C4-2B (cell line): Measurements from ENCODE around the gene MACROD1.

Source experiments
- H3K27ac ChIP-seq: fragments of 450-650 bp; 2 replicates; pipeline ENCODE4 v1.5.1; 2017
- CTCF ChIP-seq: fragments of 450-650 bp; conservative IDR thresholded peaks from 2 replicates; pipeline ENCODE4 v1.5.1; 2017; ENCODE audit warnings: mild to moderate bottlenecking
- ZFX ChIP-seq: fragments of 450-650 bp; IDR thresholded peaks from 2 replicates; pipeline ENCODE4 v1.6.1; 2017

The MACROD1 gene

GRCh38 chr11:64101461-64101860 lies 64.5 kb downstream of the MACROD1 start:
- no peak overlapping the region for H3K27ac ChIP-seq
- TF ChIP-seq CTCF, result no peak

GRCh38 chr11:64100782-64101353 lies 65.0 kb downstream of the MACROD1 start:
- H3K27ac ChIP-seq, result no peak overlapping the region
- no peak for TF ChIP-seq ZFX
- TF ChIP-seq CTCF, result no peak

GRCh38 chr11:64100360-64100759 lies 65.6 kb downstream of the MACROD1 start:
- TF ChIP-seq ZFX, result no peak
- TF ChIP-seq CTCF, result no peak
- no peak overlapping the region for H3K27ac ChIP-seq

GRCh38 chr11:64099436-64099835 lies 66.5 kb downstream of the MACROD1 start:
- no peak overlapping the region for H3K27ac ChIP-seq
- no peak for TF ChIP-seq CTCF
- TF ChIP-seq ZFX, result no peak

GRCh38 chr11:64098318-64098831 lies 67.5 kb downstream of the MACROD1 start:
- TF ChIP-seq CTCF (no peak), ZFX (no peak)
- H3K27ac ChIP-seq, result no peak overlapping the region

- H3K27ac ChIP-seq, result no peak overlapping the region
Measured at GRCh38 chr11:64097468-64098317, 68.2 kb downstream of the MACROD1 start.

More at GRCh38 chr11:64097468-64098317, 68.2 kb downstream of the MACROD1 start:
- no peak for TF ChIP-seq CTCF
- no peak for TF ChIP-seq ZFX
